Subcutaneous abdominal adipose tissue (tissue), 5 donors: ENCODE results near the gene GFER.
"Not testable (repeated sequence)": the region's sequence is repeated elsewhere in the genome, so short reads cannot be mapped to it uniquely, and the experiment has no call there.

Experiments used
- H3K27ac ChIP-seq: one replicate; pipeline ENCODE4 v1.7.0; 2013; ENCODE audit warnings: low read depth, mild to moderate bottlenecking, inconsistent platforms, low read length, moderate library complexity
- H3K27me3 ChIP-seq, 5 donors: one replicate each; pipeline ENCODE4 v1.7.0; 2013; ENCODE audit warnings: low read length in 5 of 5, inconsistent platforms in 1 of 5; ENCODE audit not compliant: control insufficient read depth in 5 of 5, insufficient read depth in 4 of 5
- H3K36me3 ChIP-seq, 5 donors: one replicate each; pipeline ENCODE4 v1.7.0; 2013; ENCODE audit warnings: low read length in 5 of 5; ENCODE audit not compliant: control insufficient read depth in 5 of 5, insufficient read depth in 5 of 5
- H3K4me1 ChIP-seq, 5 donors: one replicate each; pipeline ENCODE4 v1.7.0; 2013; ENCODE audit warnings: low read length in 5 of 5, mild to moderate bottlenecking in 3 of 5, moderate library complexity in 1 of 5; ENCODE audit not compliant: control insufficient read depth in 5 of 5, insufficient read depth in 5 of 5
- H3K4me3 ChIP-seq, 5 donors: one replicate each; pipeline ENCODE4 v1.7.0; 2013; ENCODE audit warnings: low read length in 5 of 5, low read depth in 1 of 5
- H3K9ac ChIP-seq, 5 donors: one replicate each; pipeline ENCODE4 v1.7.0; 2013; ENCODE audit warnings: low read length in 5 of 5, mild to moderate bottlenecking in 4 of 5, moderate library complexity in 3 of 5
- H3K9me3 ChIP-seq, 5 donors: one replicate each; pipeline ENCODE4 v1.7.0; 2013; ENCODE audit warnings: low read length in 5 of 5; ENCODE audit not compliant: control insufficient read depth in 5 of 5
- donor health status: healthy.
- donor health status: healthy.
- donor health status: healthy.
- donor health status: healthy.
- donor health status: healthy.

GFER gene

DNA sequence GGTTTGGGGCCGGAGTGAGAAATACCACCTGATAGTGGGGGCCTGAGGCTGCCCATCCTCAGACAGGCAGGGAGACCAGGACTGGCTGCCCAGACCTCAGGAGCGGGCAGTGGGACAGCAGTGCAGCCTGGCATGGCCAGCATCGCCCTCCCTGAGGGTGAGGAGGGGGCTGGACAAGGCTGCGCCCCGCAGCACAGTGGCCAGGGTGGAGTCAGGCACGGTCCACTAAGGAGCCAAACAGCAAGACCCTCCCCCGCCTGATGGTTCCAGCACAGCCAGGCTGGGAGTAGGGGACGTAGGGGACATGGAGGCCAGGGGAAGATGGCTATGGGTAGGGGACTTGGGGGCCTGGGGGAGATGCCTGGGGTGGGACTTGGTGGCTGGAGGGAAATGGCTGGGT is 22.3 kb downstream of the GFER start:
- H3K4me3 ChIP-seq, result no peak overlapping the region
- H3K27ac ChIP-seq, result no peak overlapping the region
- H3K9me3 ChIP-seq, result no peaks in the 10 kb centered on the region
- H3K9ac ChIP-seq, result no peak overlapping the region
- H3K4me1 ChIP-seq, result peaks cover 17 to 70% (median 66%) of the 10 kb centered on the region in 5 donors
- H3K27me3 ChIP-seq, result no peaks in the 10 kb centered on the region
- peaks cover 0 to 22% (median 22%) of the 10 kb centered on the region in 5 donors for H3K36me3 ChIP-seq

DNA sequence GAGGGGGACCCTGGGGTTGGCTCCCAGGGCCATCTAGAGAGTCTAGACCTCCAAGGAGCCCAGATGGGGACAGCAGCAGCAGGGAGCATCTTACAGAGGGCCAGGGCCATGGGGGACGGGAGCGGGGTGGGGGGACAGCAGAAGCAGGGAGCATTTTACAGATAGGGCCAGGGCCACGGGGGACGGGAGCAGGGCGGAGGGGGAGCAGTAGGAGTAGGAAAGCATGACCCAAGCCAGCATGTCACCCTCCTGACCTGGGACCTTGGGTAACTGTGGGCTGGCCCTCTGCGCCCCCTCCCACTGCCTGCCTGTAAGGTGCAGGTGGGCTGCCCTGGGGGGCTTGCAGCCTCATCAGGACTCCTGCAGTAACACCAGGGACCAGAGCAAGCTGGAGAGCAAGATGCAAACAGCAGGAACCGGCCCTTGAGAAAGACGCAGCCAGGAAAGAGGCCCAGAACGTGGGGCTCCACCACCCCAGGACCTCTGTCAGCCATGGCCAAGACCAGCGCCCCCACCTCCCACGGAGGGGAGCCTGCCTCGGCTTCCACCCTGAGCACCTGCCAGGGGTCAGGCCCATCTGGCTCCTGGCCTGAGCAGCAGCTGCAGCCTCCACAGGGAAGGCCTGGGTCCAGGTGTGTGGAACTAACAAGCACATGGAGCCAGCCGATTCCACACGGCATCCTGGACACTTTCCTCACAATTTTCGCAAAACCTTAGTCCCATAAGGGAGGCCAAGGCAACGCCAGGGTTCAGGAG is 23.3 kb downstream of the GFER start:
- Histone ChIP-seq H3K27ac (peak overlapping the region; percentile 79), H3K4me1 (peaks cover 17 to 70% (median 66%) of the 10 kb centered on the region in 5 donors), H3K9ac (peak overlapping the region in 3 of 5 donors; percentile 53 to 60 (median 54)), H3K9me3 (no peaks in the 10 kb centered on the region), H3K4me3 (peak overlapping the region in 3 of 5 donors; percentile 22 to 77 (median 38)), H3K36me3 (peaks cover 0 to 13% (median 13%) of the 10 kb centered on the region in 5 donors), H3K27me3 (no peaks in the 10 kb centered on the region)

- Histone ChIP-seq H3K9ac (peak overlapping the region; percentile 53 to 90 (median 60)), H3K36me3 (peaks cover 0 to 5% (median 5%) of the 10 kb centered on the region in 5 donors), H3K27ac (peak overlapping the region; percentile 79), H3K9me3 (no peaks in the 10 kb centered on the region), H3K4me1 (peaks cover 17 to 70% (median 66%) of the 10 kb centered on the region in 5 donors), H3K27me3 (no peaks in the 10 kb centered on the region), H3K4me3 (peak overlapping the region in 4 of 5 donors; percentile 38 to 77 (median 62))
These were observed 24.1 kb downstream of the GFER start for GRCh38 chr16:2008009-2008526.

DNA sequence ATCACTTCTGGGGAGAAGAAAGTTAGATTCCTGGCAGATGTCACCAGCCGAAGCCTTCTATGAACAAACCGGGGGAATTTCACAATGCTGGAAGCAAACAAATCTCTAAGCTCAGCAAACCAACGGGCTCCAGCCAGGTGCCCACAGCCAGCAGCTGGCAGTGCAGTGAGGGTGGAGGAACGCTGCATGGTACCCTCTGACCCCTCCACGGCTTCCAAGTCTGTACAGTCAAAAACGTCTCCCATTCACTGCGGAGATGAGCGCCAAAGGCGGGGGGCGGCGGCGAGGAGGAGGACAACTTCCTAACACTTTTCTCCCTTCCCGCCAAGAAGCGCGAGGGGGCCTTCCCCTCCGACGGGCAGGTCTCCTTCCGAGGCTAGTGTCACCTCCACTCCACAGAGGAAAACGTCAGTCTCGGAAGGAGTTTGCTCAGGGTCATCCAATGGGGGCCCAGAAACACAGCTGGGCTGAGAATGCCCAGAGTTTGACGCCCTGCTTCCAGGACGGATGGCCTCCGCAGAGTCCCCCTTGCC is 24.7 kb downstream of the GFER start:
- peaks cover 17 to 64% (median 62%) of the 10 kb centered on the region in 5 donors for H3K4me1 ChIP-seq
- peak overlapping the region; percentile 79 for H3K27ac ChIP-seq
- no peaks in the 10 kb centered on the region for H3K27me3 ChIP-seq
- no peaks in the 10 kb centered on the region for H3K9me3 ChIP-seq
- H3K36me3 ChIP-seq, result no peaks in the 10 kb centered on the region
- H3K4me3 ChIP-seq, result peak overlapping the region; percentile 72 to 79 (median 73)
- peak overlapping the region; percentile 68 to 95 (median 87) for H3K9ac ChIP-seq

- Histone ChIP-seq H3K4me3 (peak overlapping the region; percentile 72 to 79 (median 73)), H3K9me3 (no peaks in the 10 kb centered on the region), H3K9ac (peak overlapping the region; percentile 68 to 95 (median 87)), H3K27me3 (no peaks in the 10 kb centered on the region), H3K4me1 (peaks cover 17 to 59% (median 57%) of the 10 kb centered on the region in 5 donors), H3K27ac (peak overlapping the region; percentile 79), H3K36me3 (no peaks in the 10 kb centered on the region)
These were observed 25.2 kb downstream of the GFER start for GRCh38 chr16:2009164-2009711.

GRCh38 chr16:2009791-2010510 is 26.0 kb downstream of the GFER start, which contains the start of gene ZNF598:
Gene ZNF598 (minus strand): TSS chr16:2009821.
- H3K9me3 ChIP-seq, result no peaks in the 10 kb centered on the region
- no peaks in the 10 kb centered on the region for H3K36me3 ChIP-seq
- peak within 1 kb of the TSS; percentile 68 to 95 (median 87) for H3K9ac ChIP-seq
- no peaks in the 10 kb centered on the region for H3K27me3 ChIP-seq
- peak within 1 kb of the TSS; percentile 81 for H3K27ac ChIP-seq
- H3K4me3 ChIP-seq, result peak within 1 kb of the TSS; percentile 72 to 89 (median 79)
- H3K4me1 ChIP-seq, result peaks cover 17 to 52% (median 50%) of the 10 kb centered on the region in 5 donors

- not testable (repeated sequence) for H3K4me3 ChIP-seq, H3K27me3 ChIP-seq, H3K36me3 ChIP-seq, H3K27ac ChIP-seq, H3K9me3 ChIP-seq, H3K9ac ChIP-seq
- peaks cover 17 to 34% (median 33%) of the 10 kb centered on the region in 5 donors for H3K4me1 ChIP-seq
These were observed 27.7 kb downstream of the GFER start for GRCh38 chr16:2011726-2012125.

GRCh38 chr16:2013527-2013926 is 29.5 kb downstream of the GFER start:
- Histone ChIP-seq H3K27ac (no peak overlapping the region), H3K9ac (no peak overlapping the region), H3K27me3 (peaks cover 0 to 9% (median 5%) of the 10 kb centered on the region in 5 donors), H3K4me1 (peaks cover 8 to 16% (median 15%) of the 10 kb centered on the region in 5 donors), H3K9me3 (no peaks in the 10 kb centered on the region), H3K4me3 (no peak overlapping the region), H3K36me3 (no peaks in the 10 kb centered on the region)

DNA sequence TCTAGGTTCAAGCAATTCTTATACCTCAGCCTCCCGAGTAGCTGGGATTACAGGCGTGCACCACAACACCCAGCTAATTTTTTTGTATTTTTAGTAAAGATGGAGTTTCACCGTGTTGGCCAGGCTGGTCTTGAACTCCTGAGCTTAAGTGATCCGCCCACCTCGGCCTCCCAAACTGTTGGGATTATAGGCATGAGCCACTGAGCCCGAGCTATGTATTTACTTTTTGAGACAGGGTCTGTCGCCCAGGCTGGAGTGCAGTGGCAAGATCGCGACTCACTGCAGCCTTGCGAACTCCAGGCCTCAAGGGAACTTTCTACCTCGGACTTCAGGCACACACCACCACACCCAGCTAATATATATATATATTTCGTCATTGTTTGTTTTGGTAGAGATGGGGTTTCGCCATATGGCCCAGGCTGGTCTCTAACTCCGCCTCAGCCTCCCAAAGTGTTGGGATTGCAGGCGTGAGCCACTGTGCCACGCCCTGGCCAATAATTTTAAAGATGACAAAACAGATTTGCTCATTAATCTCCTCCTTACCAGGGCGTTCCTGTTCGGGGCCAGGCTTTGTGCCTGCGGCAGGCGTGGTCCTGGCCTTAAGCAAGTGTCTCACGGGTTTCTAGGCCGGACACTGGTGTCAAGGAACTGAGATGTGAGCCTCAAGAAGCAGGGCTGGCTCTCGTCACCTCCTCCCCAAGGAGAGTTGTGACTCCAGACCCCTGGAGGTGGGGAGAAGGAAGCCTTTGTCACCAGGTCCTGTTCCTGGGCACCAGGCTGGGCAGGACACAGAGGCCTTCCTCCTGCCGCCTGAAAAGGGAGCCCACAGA is 31.3 kb downstream of the GFER start:
- H3K27ac ChIP-seq, result no peak overlapping the region

More for the DNA sequence above, 31.3 kb downstream of the GFER start:
- H3K9ac ChIP-seq, result no peak overlapping the region
- H3K9me3 ChIP-seq, result no peaks in the 10 kb centered on the region
- no peak overlapping the region for H3K4me3 ChIP-seq
- no peaks in the 10 kb centered on the region for H3K36me3 ChIP-seq
- peaks cover 8 to 24% (median 22%) of the 10 kb centered on the region in 5 donors for H3K27me3 ChIP-seq
- peaks cover 3 to 14% (median 9%) of the 10 kb centered on the region in 5 donors for H3K4me1 ChIP-seq
